HL-60 (cell line): ENCODE data around the gene POU2AF1.

ENCODE experiments used
- DNase-seq, 2 experiments: peaks; one replicate each; pipeline ENCODE4 v3.0.0-alpha.2; 2010 to 2020; ENCODE audit warnings: low read depth in 1 of 2, low spot score in 1 of 2
- H3K27ac ChIP-seq: fragments of 250-450 bp; sonication (Bioruptor Pico); replicated peaks from 2 replicates; pipeline ENCODE4 v1.5.1; 2020; ENCODE audit warnings: mild to moderate bottlenecking, moderate library complexity
- H3K27me3 ChIP-seq: fragments of 250-450 bp; sonication (Bioruptor Pico); 2 replicates; pipeline ENCODE4 v1.5.1; 2021; ENCODE audit warnings: mild to moderate bottlenecking, moderate library complexity; ENCODE audit not compliant: insufficient read depth, poor library complexity, severe bottlenecking
- H3K4me3 ChIP-seq: replicated peaks from 2 replicates; pipeline ENCODE4 v1.5.1; 2011; ENCODE audit warnings: mild to moderate bottlenecking, control low read depth, low read length; ENCODE audit not compliant: insufficient read depth
- GABPA ChIP-seq: IDR thresholded peaks from 2 replicates; pipeline ENCODE4 v1.6.1; 2012; ENCODE audit warnings: low read depth
- POLR2AphosphoS5 ChIP-seq: IDR thresholded peaks from 2 replicates; pipeline ENCODE4 v1.6.1; 2012; ENCODE audit warnings: low read depth
- SPI1 ChIP-seq: IDR thresholded peaks from 2 replicates; pipeline ENCODE4 v1.6.1; 2012; ENCODE audit warnings: low read depth, mild to moderate bottlenecking, borderline replicate concordance
- TF ChIP-seq, protein P1 (sequence below): IDR thresholded peaks from one replicate; pipeline ENCODE4 v1.5.1; 2011; ENCODE audit warnings: low read length, control low read depth, inconsistent platforms; ENCODE audit not compliant: insufficient read depth
- TF ChIP-seq, protein P2 (sequence below): IDR thresholded peaks from 2 replicates; pipeline ENCODE4 v1.6.1; 2012; ENCODE audit warnings: low read depth; ENCODE audit not compliant: insufficient replicate concordance

Gene POU2AF1

GRCh38 chr11:111417766-111418435 lies 38.8 kb upstream of the POU2AF1 start:
- TF ChIP-seq SPI1 (no peak), POLR2AphosphoS5 (no peak), GABPA (no peak)
- TF ChIP-seq, protein P1, sequence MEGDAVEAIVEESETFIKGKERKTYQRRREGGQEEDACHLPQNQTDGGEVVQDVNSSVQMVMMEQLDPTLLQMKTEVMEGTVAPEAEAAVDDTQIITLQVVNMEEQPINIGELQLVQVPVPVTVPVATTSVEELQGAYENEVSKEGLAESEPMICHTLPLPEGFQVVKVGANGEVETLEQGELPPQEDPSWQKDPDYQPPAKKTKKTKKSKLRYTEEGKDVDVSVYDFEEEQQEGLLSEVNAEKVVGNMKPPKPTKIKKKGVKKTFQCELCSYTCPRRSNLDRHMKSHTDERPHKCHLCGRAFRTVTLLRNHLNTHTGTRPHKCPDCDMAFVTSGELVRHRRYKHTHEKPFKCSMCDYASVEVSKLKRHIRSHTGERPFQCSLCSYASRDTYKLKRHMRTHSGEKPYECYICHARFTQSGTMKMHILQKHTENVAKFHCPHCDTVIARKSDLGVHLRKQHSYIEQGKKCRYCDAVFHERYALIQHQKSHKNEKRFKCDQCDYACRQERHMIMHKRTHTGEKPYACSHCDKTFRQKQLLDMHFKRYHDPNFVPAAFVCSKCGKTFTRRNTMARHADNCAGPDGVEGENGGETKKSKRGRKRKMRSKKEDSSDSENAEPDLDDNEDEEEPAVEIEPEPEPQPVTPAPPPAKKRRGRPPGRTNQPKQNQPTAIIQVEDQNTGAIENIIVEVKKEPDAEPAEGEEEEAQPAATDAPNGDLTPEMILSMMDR: no peak
- TF ChIP-seq, protein P2, sequence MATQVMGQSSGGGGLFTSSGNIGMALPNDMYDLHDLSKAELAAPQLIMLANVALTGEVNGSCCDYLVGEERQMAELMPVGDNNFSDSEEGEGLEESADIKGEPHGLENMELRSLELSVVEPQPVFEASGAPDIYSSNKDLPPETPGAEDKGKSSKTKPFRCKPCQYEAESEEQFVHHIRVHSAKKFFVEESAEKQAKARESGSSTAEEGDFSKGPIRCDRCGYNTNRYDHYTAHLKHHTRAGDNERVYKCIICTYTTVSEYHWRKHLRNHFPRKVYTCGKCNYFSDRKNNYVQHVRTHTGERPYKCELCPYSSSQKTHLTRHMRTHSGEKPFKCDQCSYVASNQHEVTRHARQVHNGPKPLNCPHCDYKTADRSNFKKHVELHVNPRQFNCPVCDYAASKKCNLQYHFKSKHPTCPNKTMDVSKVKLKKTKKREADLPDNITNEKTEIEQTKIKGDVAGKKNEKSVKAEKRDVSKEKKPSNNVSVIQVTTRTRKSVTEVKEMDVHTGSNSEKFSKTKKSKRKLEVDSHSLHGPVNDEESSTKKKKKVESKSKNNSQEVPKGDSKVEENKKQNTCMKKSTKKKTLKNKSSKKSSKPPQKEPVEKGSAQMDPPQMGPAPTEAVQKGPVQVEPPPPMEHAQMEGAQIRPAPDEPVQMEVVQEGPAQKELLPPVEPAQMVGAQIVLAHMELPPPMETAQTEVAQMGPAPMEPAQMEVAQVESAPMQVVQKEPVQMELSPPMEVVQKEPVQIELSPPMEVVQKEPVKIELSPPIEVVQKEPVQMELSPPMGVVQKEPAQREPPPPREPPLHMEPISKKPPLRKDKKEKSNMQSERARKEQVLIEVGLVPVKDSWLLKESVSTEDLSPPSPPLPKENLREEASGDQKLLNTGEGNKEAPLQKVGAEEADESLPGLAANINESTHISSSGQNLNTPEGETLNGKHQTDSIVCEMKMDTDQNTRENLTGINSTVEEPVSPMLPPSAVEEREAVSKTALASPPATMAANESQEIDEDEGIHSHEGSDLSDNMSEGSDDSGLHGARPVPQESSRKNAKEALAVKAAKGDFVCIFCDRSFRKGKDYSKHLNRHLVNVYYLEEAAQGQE: no peak
- Histone ChIP-seq H3K27me3 (no peaks in the 10 kb centered on the region), H3K4me3 (no peak overlapping the region), H3K27ac (no peak overlapping the region)
- DNase-seq: no peak

- H3K4me3 ChIP-seq: no peak overlapping the region
- peak in 1 of 2 experiments; percentile 23 for DNase-seq
- TF ChIP-seq, protein P2: no peak
- peak; percentile 38; the same call in 1 of the 2 replicates for TF ChIP-seq SPI1
- no peak overlapping the region for H3K27ac ChIP-seq
- no peaks in the 10 kb centered on the region for H3K27me3 ChIP-seq
These were observed 38.1 kb upstream of the POU2AF1 start for GRCh38 chr11:111417011-111417765.

DNA sequence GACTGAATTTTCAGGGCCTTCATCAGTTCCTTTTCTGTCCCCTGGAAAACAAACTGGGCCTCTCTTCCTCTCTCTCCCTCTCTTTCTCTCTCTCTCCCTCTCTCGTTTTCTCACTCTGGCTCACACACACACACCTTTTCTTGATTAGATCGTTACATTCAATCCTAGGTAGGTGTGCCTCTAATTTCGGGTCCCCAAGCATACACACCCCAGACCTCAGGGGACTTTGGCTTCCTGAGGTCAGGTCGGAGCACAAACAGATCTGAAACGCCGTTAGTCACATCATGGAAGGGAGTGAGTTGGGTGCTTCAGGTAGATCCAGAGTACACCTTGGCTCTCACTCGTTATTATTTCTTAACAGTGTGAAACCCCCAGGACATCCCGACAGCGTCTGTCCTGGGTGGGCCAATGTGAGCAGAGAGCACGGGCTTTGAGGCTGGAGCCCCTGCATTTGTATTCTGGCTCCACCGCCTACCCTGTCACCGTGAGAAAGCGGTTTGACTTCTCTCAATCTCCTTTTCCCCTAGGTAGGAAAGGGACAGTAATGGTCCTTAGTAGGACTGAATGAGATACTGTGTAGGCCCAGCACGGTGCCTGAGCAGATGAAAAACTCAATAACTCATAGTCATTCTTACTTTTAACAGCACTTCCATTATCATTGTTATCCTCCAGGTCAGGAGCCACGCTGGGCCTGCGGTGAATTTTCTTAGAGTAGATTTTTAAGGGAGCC lies 37.3 kb upstream of the POU2AF1 start:
- H3K27ac ChIP-seq: no peak overlapping the region
- H3K27me3 ChIP-seq: no peaks in the 10 kb centered on the region
- no peak for DNase-seq
- H3K4me3 ChIP-seq: no peak overlapping the region
- TF ChIP-seq, protein P1: no peak
- TF ChIP-seq GABPA: no peak
- TF ChIP-seq, protein P2: no peak
